ENCODE results near the gene SLC6A8.
A peak's percentile ranks its signal among the peaks of the same experiment; 100 is the strongest.

SLC6A8 gene

GRCh38 chrX:153687121-153688039 lies at the start of gene SLC6A8:
Gene SLC6A8, plus strand, starts transcription at chrX:153687926. Its CDS starts 649 bp downstream, at chrX:153688575.
- Mint-ChIP-seq H3K9me3 (no peaks in the 10 kb centered on the region), H3K4me3 (no peak within 1 kb of the TSS), H3K27ac (no peak within 1 kb of the TSS), H3K36me3 (ENCODE audit: low read depth) (no peaks in the 10 kb centered on the region), H3K27me3 (peaks cover 11% of the 10 kb centered on the region), H3K4me1 (no peaks in the 10 kb centered on the region)
- DNase-seq: peak; percentile 44
- ATAC-seq: peak; percentile 34

- H3K36me3 Mint-ChIP-seq (ENCODE audit: low read depth): no peaks in the 10 kb centered on the region
- H3K4me1 Mint-ChIP-seq: peaks cover 4% of the 10 kb centered on the region
- no peak overlapping the region for H3K4me3 Mint-ChIP-seq
- H3K27me3 Mint-ChIP-seq: peaks cover 11% of the 10 kb centered on the region
- ATAC-seq (no peak), DNase-seq (no peak)
- no peak overlapping the region for H3K27ac Mint-ChIP-seq
- no peaks in the 10 kb centered on the region for H3K9me3 Mint-ChIP-seq
Observed at GRCh38 chrX:153638041-153638371, 49.7 kb upstream of the SLC6A8 start.

- peaks cover 5% of the 10 kb centered on the region for H3K4me1 Mint-ChIP-seq
- no peak overlapping the region for H3K27ac Mint-ChIP-seq
- H3K27me3 Mint-ChIP-seq: peaks cover 14% of the 10 kb centered on the region
- H3K4me3 Mint-ChIP-seq: no peak overlapping the region
- no peaks in the 10 kb centered on the region for H3K9me3 Mint-ChIP-seq
- ATAC-seq (no peak), DNase-seq (no peak)
- no peaks in the 10 kb centered on the region for H3K36me3 Mint-ChIP-seq (ENCODE audit: low read depth)
Observed at GRCh38 chrX:153638436-153639176, 49.1 kb upstream of the SLC6A8 start.

GRCh38 chrX:153639177-153640044 lies 48.3 kb upstream of the SLC6A8 start:
- peaks cover 5% of the 10 kb centered on the region for H3K4me1 Mint-ChIP-seq
- H3K9me3 Mint-ChIP-seq: no peaks in the 10 kb centered on the region
- DNase-seq: no peak
- H3K27me3 Mint-ChIP-seq: peaks cover 16% of the 10 kb centered on the region
- H3K27ac Mint-ChIP-seq: no peak overlapping the region
- no peaks in the 10 kb centered on the region for H3K36me3 Mint-ChIP-seq (ENCODE audit: low read depth)
- no peak overlapping the region for H3K4me3 Mint-ChIP-seq
- no peak for ATAC-seq

- no peak for ATAC-seq
- Mint-ChIP-seq H3K4me3 (no peak overlapping the region), H3K27ac (no peak overlapping the region), H3K27me3 (peaks cover 21% of the 10 kb centered on the region), H3K4me1 (peaks cover 5% of the 10 kb centered on the region), H3K36me3 (ENCODE audit: low read depth) (no peaks in the 10 kb centered on the region), H3K9me3 (no peaks in the 10 kb centered on the region)
- no peak for DNase-seq
Observed at GRCh38 chrX:153640045-153640686, 47.6 kb upstream of the SLC6A8 start.

- no peak overlapping the region for H3K4me3 Mint-ChIP-seq
- peaks cover 28% of the 10 kb centered on the region for H3K27me3 Mint-ChIP-seq
- ATAC-seq (no peak), DNase-seq (no peak)
- no peaks in the 10 kb centered on the region for H3K9me3 Mint-ChIP-seq
- no peaks in the 10 kb centered on the region for H3K36me3 Mint-ChIP-seq (ENCODE audit: low read depth)
- H3K27ac Mint-ChIP-seq: no peak overlapping the region
- peaks cover 5% of the 10 kb centered on the region for H3K4me1 Mint-ChIP-seq
Observed at GRCh38 chrX:153640736-153641575, 46.8 kb upstream of the SLC6A8 start.

GRCh38 chrX:153641627-153642026 lies 46.1 kb upstream of the SLC6A8 start:
- DNase-seq (no peak), ATAC-seq (no peak)
- H3K27me3 Mint-ChIP-seq: peaks cover 32% of the 10 kb centered on the region
- H3K4me3 Mint-ChIP-seq: no peak overlapping the region
- no peaks in the 10 kb centered on the region for H3K36me3 Mint-ChIP-seq (ENCODE audit: low read depth)
- peaks cover 5% of the 10 kb centered on the region for H3K4me1 Mint-ChIP-seq
- H3K27ac Mint-ChIP-seq: no peak overlapping the region
- no peaks in the 10 kb centered on the region for H3K9me3 Mint-ChIP-seq

- no peak for ATAC-seq
Observed at GRCh38 chrX:153642051-153642654, 45.6 kb upstream of the SLC6A8 start.

GRCh38 chrX:153642655-153643430 lies 44.9 kb upstream of the SLC6A8 start:
- no peaks in the 10 kb centered on the region for H3K9me3 Mint-ChIP-seq
- H3K36me3 Mint-ChIP-seq (ENCODE audit: low read depth): no peaks in the 10 kb centered on the region
- ATAC-seq: no peak
- DNase-seq: no peak
- H3K27ac Mint-ChIP-seq: no peak overlapping the region
- H3K27me3 Mint-ChIP-seq: peaks cover 32% of the 10 kb centered on the region
- H3K4me3 Mint-ChIP-seq: no peak overlapping the region
- peaks cover 5% of the 10 kb centered on the region for H3K4me1 Mint-ChIP-seq

More at GRCh38 chrX:153642051-153642654, 45.6 kb upstream of the SLC6A8 start:
- Mint-ChIP-seq H3K36me3 (ENCODE audit: low read depth) (no peaks in the 10 kb centered on the region), H3K27me3 (peaks cover 32% of the 10 kb centered on the region), H3K4me1 (peaks cover 5% of the 10 kb centered on the region), H3K27ac (no peak overlapping the region), H3K9me3 (no peaks in the 10 kb centered on the region), H3K4me3 (no peak overlapping the region)
- no peak for DNase-seq

GRCh38 chrX:153643431-153644351 lies 44.0 kb upstream of the SLC6A8 start:
- H3K4me1 Mint-ChIP-seq: peaks cover 5% of the 10 kb centered on the region
- H3K4me3 Mint-ChIP-seq: no peak overlapping the region
- H3K27ac Mint-ChIP-seq: no peak overlapping the region
- no peak for ATAC-seq
- peak; percentile 21 for DNase-seq
- H3K36me3 Mint-ChIP-seq (ENCODE audit: low read depth): no peaks in the 10 kb centered on the region
- H3K9me3 Mint-ChIP-seq: no peaks in the 10 kb centered on the region
- H3K27me3 Mint-ChIP-seq: peaks cover 36% of the 10 kb centered on the region

- H3K27me3 Mint-ChIP-seq: peaks cover 39% of the 10 kb centered on the region
- H3K4me3 Mint-ChIP-seq: no peak overlapping the region
- H3K27ac Mint-ChIP-seq: no peak overlapping the region
- H3K4me1 Mint-ChIP-seq: peaks cover 5% of the 10 kb centered on the region
- ATAC-seq (no peak), DNase-seq (no peak)
- no peaks in the 10 kb centered on the region for H3K36me3 Mint-ChIP-seq (ENCODE audit: low read depth)
- H3K9me3 Mint-ChIP-seq: no peaks in the 10 kb centered on the region
Observed at GRCh38 chrX:153644356-153645125, 43.2 kb upstream of the SLC6A8 start.
